HL-60/S4 treated with phorbol 12-myristate 13-acetate at 8.2 ng/mL for 4 days and 3 days (cell line): ENCODE results near the gene SLC9A9.

Experiments used
- in situ Hi-C: fragments of 300-500 bp; cut with MboI; formaldehyde crosslinking; loops from 2 replicates; pipeline ENCODE4 v1.15.0; 2022; ENCODE audit warnings: low sequenced_read_pairs

SLC9A9 gene

DNA sequence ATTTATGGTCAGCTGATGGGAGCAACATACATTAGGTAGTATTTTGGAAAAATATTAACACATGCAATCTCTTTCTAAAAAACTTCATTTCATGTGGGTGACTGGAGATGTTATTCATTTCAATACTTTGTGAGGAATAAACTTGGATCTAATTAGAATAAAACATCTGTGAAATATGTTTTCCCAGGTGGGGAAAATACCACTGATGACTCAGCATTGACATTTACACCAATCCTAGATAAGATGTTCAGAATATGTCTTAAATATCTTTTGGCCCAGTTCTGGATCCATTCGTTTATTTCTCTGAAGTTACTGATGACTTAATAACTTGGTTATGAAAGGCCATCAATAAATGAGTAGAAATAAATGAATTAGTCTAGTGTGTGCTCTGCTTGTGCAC, 481.1 kb downstream of the SLC9A9 start:
- in situ Hi-C loops = no loop called here

DNA sequence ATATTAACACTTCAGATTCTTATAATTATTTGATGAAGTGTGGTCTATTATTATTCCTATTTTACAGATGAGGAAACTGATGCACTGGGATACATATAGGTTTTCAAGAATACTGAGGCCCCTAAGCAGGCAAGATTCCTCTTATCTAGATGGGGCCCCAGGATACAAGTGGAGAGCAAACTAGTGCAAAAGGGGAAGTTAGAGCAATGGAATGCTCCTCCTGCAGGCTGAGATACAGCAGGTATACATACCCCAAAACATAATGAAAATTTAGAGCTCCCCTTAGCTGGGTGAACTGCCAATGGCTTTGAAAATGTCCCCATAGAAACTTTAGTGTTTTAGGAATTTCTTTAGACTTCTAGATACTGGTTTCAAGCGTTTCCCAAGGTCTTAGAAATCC, 481.6 kb downstream of the SLC9A9 start:
- in situ Hi-C loops = no loop called here

DNA sequence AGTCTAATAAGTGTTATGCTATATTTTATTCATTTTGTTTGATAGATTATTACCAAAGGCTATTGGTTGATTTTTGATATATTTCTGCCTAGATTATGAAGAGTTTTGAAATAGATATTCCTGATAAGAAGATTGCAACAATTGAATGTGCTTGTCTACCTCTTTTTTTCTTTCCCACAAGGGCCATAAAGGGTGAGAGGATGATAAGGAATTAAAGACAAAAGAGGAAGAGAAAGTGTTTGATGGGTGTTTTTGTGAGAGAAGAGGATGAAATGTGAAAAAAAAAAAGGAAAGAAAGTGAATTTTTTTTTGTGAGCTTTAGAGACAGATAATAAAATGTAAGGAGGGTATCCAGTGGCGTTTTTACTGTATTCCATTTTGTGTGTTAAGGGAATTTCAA, 484.3 kb downstream of the SLC9A9 start:
- in situ Hi-C loops = no loop called here

DNA sequence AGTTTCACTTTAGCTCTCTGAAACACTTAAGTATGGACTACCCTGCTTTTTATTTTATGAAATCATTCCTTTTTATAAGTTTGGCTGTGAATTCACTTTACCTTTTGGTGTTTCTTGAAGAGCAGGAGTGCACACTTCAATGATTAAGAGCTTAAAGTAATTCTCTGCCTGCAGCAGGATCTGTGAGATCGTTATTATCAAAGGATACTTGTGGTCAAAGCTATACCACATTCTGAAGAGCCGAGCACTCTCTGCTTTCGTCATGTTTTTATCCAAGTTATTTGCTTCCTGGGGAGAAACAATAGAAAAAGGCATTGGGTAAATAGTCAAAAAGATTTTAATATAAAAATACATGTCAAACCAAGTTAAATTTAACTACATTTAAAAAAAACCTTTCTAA, 485.0 kb downstream of the SLC9A9 start:
- in situ Hi-C loops = no loop called here

- in situ Hi-C loops = no loop called here
Measured at GRCh38 chr3:143362115-143362991, 485.9 kb downstream of the SLC9A9 start.

DNA sequence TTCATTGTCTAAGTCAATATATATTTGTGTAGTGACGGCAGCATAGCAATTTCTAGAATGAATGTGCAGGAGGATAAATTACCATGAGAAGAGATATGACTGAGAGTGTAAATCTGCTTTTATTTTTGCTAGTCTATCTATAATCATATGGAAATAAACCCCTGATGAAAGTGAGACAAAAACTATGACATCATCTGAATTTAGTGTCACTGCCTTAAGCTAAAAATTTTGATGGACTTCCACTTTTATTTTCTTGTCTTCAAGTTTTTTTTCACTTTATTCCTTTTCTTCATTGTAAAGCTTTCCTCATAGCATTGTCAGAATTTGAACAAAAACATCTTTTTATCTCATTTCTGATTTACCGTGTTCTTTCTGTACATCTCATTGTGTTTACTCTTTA, 486.7 kb downstream of the SLC9A9 start:
- in situ Hi-C loops = no loop called here

- in situ Hi-C loops = no loop called here
Measured at GRCh38 chr3:143360244-143360643, 488.0 kb downstream of the SLC9A9 start.

GRCh38 chr3:143358793-143359491, 489.3 kb downstream of the SLC9A9 start:
- in situ Hi-C loops = no loop called here

GRCh38 chr3:143358155-143358792, 490.0 kb downstream of the SLC9A9 start:
- in situ Hi-C loops = no loop called here

DNA sequence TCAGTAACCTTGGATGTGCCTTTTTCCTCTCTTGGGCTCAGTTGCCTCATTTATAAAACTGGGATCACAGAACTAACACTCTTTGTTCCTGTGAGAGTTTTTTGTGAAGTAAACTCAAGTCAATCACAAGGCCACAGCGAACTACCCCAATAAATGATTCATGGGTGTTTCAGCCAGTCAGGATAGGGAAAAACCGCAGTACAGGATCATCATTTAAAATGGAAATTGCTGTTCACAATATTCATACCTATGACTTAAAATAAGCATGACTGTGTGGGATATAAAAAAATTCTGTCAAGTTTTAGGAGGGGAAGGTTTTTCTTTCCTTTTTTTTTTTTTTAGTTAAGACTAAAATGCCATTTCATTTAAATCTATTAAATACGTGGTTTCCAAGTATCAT, 490.6 kb downstream of the SLC9A9 start:
- in situ Hi-C loops = no loop called here

DNA sequence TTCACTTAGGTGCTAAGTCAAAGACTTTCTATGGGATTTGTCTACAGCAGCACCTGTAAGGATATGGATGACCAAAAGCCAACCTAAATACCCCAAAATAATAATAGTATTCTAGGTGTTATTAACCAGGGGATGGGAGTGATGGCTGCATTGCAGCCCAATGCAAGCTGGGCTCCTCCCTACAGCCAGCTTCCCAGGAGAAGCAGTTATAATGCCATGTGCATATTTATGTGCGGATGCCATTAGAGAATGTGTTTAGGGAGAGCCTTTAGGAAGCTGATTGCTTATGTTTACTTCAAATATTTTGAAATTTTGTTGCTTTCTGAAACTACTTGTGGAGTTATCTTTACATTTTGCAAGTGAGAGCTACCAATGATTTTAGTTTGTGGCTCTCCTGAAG, 491.4 kb downstream of the SLC9A9 start:
- in situ Hi-C loops = no loop called here

- in situ Hi-C loops = no loop called here
Measured at GRCh38 chr3:143354342-143354741, 493.9 kb downstream of the SLC9A9 start.

GRCh38 chr3:143352850-143353550, 495.3 kb downstream of the SLC9A9 start:
- in situ Hi-C loops = no loop called here

DNA sequence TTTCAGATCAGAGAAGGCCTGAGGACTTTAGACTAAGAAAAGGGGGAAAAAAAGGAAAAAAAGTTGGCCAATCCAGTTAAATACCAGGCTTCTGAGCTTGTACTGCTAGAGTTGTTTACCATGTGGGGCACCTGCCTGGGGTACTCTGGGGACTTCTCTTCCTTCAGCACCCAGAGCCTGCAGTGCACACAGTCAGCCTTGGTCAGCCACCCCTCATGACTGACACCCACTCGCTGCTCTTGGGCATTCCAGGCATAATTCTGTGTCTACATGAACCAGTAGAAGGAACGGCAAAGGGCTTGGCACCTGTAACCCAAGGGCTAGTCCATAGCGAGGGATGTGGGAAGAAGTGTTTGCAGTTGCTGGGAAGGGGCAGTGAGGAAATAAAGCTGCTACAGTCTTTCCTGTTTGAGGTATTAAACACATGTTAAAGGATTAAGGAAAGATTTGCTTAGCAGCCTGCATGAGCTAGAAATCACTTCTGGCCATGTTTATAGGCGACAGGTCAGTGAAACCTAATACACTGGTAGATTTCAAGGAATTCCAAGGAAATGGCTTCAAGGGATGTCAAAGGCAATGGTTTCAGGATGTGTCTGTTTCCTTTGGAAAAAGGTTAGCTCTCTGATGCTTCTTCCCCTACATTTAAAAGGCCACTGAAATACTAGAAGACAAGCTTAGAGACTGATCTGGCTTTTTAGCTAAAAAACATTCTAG, 496.2 kb downstream of the SLC9A9 start:
- in situ Hi-C loops = no loop called here

GRCh38 chr3:143351354-143351753, 496.9 kb downstream of the SLC9A9 start:
- in situ Hi-C loops = no loop called here

GRCh38 chr3:143349455-143349854, 498.8 kb downstream of the SLC9A9 start:
- in situ Hi-C loops = no loop called here

GRCh38 chr3:143348486-143349327, 499.6 kb downstream of the SLC9A9 start:
- in situ Hi-C loops = no loop called here

- in situ Hi-C loops = no loop called here
Measured at GRCh38 chr3:143344516-143345165, 503.6 kb downstream of the SLC9A9 start.

GRCh38 chr3:143343944-143344343, 504.3 kb downstream of the SLC9A9 start:
- in situ Hi-C loops = no loop called here
